ENCODE results near the gene METTL17.

- TF ChIP-seq, protein P1, sequence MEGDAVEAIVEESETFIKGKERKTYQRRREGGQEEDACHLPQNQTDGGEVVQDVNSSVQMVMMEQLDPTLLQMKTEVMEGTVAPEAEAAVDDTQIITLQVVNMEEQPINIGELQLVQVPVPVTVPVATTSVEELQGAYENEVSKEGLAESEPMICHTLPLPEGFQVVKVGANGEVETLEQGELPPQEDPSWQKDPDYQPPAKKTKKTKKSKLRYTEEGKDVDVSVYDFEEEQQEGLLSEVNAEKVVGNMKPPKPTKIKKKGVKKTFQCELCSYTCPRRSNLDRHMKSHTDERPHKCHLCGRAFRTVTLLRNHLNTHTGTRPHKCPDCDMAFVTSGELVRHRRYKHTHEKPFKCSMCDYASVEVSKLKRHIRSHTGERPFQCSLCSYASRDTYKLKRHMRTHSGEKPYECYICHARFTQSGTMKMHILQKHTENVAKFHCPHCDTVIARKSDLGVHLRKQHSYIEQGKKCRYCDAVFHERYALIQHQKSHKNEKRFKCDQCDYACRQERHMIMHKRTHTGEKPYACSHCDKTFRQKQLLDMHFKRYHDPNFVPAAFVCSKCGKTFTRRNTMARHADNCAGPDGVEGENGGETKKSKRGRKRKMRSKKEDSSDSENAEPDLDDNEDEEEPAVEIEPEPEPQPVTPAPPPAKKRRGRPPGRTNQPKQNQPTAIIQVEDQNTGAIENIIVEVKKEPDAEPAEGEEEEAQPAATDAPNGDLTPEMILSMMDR (IDR thresholded peaks at IDR 0.05; ENCODE audit: low read length), result no peak
- no peak for TF ChIP-seq EZH2 (IDR thresholded peaks at IDR 0.05; ENCODE audit: borderline replicate concordance, low read length)
These were observed 9.0 kb downstream of the METTL17 start, which contains the start of gene SLC39A2 for GRCh38 chr14:20998674-20999366.
